NT2/D1 (cell line): Measurements from ENCODE around the gene ADGRL3.

ENCODE experiments used
- YY1 ChIP-seq: IDR thresholded peaks from 2 replicates; pipeline ENCODE4 v1.6.1; 2011; ENCODE audit not compliant: insufficient read length, insufficient read depth
- ZNF274 ChIP-seq: IDR thresholded peaks from 2 replicates; pipeline ENCODE4 v1.6.1; 2011; ENCODE audit warnings: mild to moderate bottlenecking, low read depth, low read length

GRCh38 chr4:61298178-61298740 lies 98.1 kb downstream of the ADGRL3 start:
- TF ChIP-seq YY1 (no peak), ZNF274 (no peak)
